Karpas-422 (cell line): ENCODE results near the gene NELL2. TPM values are rescaled to one million over a fixed set of nuclear protein-coding genes. Genes with fewer than 3 reads are reported as not detected.

Experiments used
- DNase-seq: peaks from one replicate; pipeline ENCODE4 v3.0.0-alpha.2; 2015
- H2AFZ ChIP-seq: fragments of 200-600 bp; sonication (generic); 2 replicates; pipeline ENCODE4 v1.6.1; 2014; ENCODE audit warnings: antibody characterized with exemption, low read length, mixed read lengths
- H3K27ac ChIP-seq: fragments of 200-600 bp; sonication (generic); 2 replicates; pipeline ENCODE4 v1.5.1; 2014; ENCODE audit warnings: mild to moderate bottlenecking, low read length, moderate library complexity
- H3K27me3 ChIP-seq: fragments of 200-600 bp; sonication (generic); 2 replicates; pipeline ENCODE4 v1.6.1; 2014; ENCODE audit warnings: low read length, mixed read lengths
- H3K36me3 ChIP-seq: fragments of 200-600 bp; sonication (generic); 2 replicates; pipeline ENCODE4 v1.6.1; 2014; ENCODE audit warnings: low read length, mixed read lengths; ENCODE audit not compliant: insufficient read depth
- H3K4me1 ChIP-seq: fragments of 200-600 bp; sonication (generic); 2 replicates; pipeline ENCODE4 v1.6.1; 2014; ENCODE audit warnings: mild to moderate bottlenecking, low read length, mixed read lengths
- H3K4me2 ChIP-seq: fragments of 200-600 bp; sonication (generic); 2 replicates; pipeline ENCODE4 v1.6.1; 2014; ENCODE audit warnings: low read length, low read depth, mild to moderate bottlenecking; ENCODE audit not compliant: poor library complexity, severe bottlenecking
- H3K4me3 ChIP-seq: fragments of 200-600 bp; sonication (generic); 2 replicates; pipeline ENCODE4 v1.5.1; 2014; ENCODE audit warnings: mild to moderate bottlenecking, antibody characterized with exemption, low read length, mixed read lengths
- H3K79me2 ChIP-seq: fragments of 200-600 bp; sonication (generic); 2 replicates; pipeline ENCODE4 v1.6.1; 2014; ENCODE audit warnings: mild to moderate bottlenecking, low read length, mixed read lengths
- H3K9ac ChIP-seq: fragments of 200-600 bp; sonication (generic); 2 replicates; pipeline ENCODE4 v1.6.0; 2014; ENCODE audit warnings: low read length
- H3K9me2 ChIP-seq: fragments of 200-600 bp; sonication (generic), shearing (Covaris generic); replicated peaks from 2 replicates; pipeline ENCODE4 v1.6.0; 2014; ENCODE audit warnings: mild to moderate bottlenecking, low read length, moderate library complexity; ENCODE audit not compliant: insufficient read depth
- H3K9me3 ChIP-seq: fragments of 300-700, 200-600 bp; sonication (generic); 2 replicates; pipeline ENCODE4 v1.6.1; 2014; ENCODE audit warnings: low read length, mixed read lengths
- H4K20me1 ChIP-seq: fragments of 200-600 bp; sonication (generic); 2 replicates; pipeline ENCODE4 v1.6.1; 2014; ENCODE audit warnings: mild to moderate bottlenecking, antibody characterized with exemption, low read length, low read depth; ENCODE audit not compliant: insufficient read depth
- total RNA-seq: library from RNA; depleted of rRNA; stranded (reverse); fragments of >200 nt; shearing (Covaris generic); gene quantifications from 2 replicates; pipeline ENCODE4 v1.2.3, GENCODE V29; 2014; ENCODE audit warnings: low replicate concordance

Gene NELL2
- total RNA-seq, 1 experiment from 2014 or later, result 188 TPM

GRCh38 chr12:44795970-44796369 is 80.1 kb downstream of the NELL2 start:
- Histone ChIP-seq H3K9me3 (no peaks in the 10 kb centered on the region), H3K4me1 (peaks cover 8% of the 10 kb centered on the region), H3K79me2 (peaks cover 54% of the 10 kb centered on the region), H4K20me1 (no peaks in the 10 kb centered on the region), H3K9me2 (no peaks in the 10 kb centered on the region), H3K27ac (no peak overlapping the region), H3K9ac (no peak overlapping the region), H3K4me3 (no peak overlapping the region), H3K27me3 (no peaks in the 10 kb centered on the region), H2AFZ (no peak overlapping the region), H3K4me2 (no peak overlapping the region), H3K36me3 (0 out of 2 replicates have a peak, but pooled peaks cover 5% of the 10 kb centered on the region)
- DNase-seq, result no peak

- 0 out of 2 replicates have a peak, but pooled peaks cover 8% of the 10 kb centered on the region for H3K36me3 ChIP-seq
- H3K9me3 ChIP-seq, result no peaks in the 10 kb centered on the region
- H3K9ac ChIP-seq, result no peak overlapping the region
- H3K4me3 ChIP-seq, result no peak overlapping the region
- H3K27me3 ChIP-seq, result no peaks in the 10 kb centered on the region
- no peaks in the 10 kb centered on the region for H3K4me1 ChIP-seq
- H3K4me2 ChIP-seq, result no peak overlapping the region
- H3K79me2 ChIP-seq, result peaks cover 69% of the 10 kb centered on the region
- H4K20me1 ChIP-seq, result no peaks in the 10 kb centered on the region
- no peak overlapping the region for H2AFZ ChIP-seq
- DNase-seq, result no peak
- no peak overlapping the region for H3K27ac ChIP-seq
- no peaks in the 10 kb centered on the region for H3K9me2 ChIP-seq
Measured at GRCh38 chr12:44788731-44789130, 87.4 kb downstream of the NELL2 start.

GRCh38 chr12:44780221-44780790 is 95.8 kb downstream of the NELL2 start:
- Histone ChIP-seq H3K9me2 (no peaks in the 10 kb centered on the region), H3K27me3 (no peaks in the 10 kb centered on the region), H4K20me1 (no peaks in the 10 kb centered on the region), H3K36me3 (peaks cover 29% of the 10 kb centered on the region), H3K4me2 (no peak overlapping the region), H3K4me1 (peaks cover 8% of the 10 kb centered on the region; the same call in 1 of the 2 replicates), H2AFZ (no peak overlapping the region), H3K9ac (no peak overlapping the region), H3K27ac (no peak overlapping the region), H3K79me2 (peaks cover 53% of the 10 kb centered on the region), H3K9me3 (no peaks in the 10 kb centered on the region; the same call in 1 of the 2 replicates), H3K4me3 (no peak overlapping the region)
- DNase-seq, result no peak

GRCh38 chr12:44779766-44780165 is 96.3 kb downstream of the NELL2 start:
- no peak overlapping the region for H3K27ac ChIP-seq
- peaks cover 8% of the 10 kb centered on the region; the same call in 1 of the 2 replicates for H3K4me1 ChIP-seq

GRCh38 chr12:44778863-44779262 is 97.3 kb downstream of the NELL2 start:
- peaks cover 40% of the 10 kb centered on the region for H3K36me3 ChIP-seq
- no peak overlapping the region for H3K9ac ChIP-seq
- no peak overlapping the region for H3K4me3 ChIP-seq
- H2AFZ ChIP-seq, result no peak overlapping the region
- no peaks in the 10 kb centered on the region for H3K9me2 ChIP-seq
- H4K20me1 ChIP-seq, result no peaks in the 10 kb centered on the region
- H3K79me2 ChIP-seq, result peaks cover 44% of the 10 kb centered on the region
- no peak overlapping the region for H3K27ac ChIP-seq
- no peak for DNase-seq
- H3K9me3 ChIP-seq, result no peaks in the 10 kb centered on the region; the same call in 1 of the 2 replicates
- no peaks in the 10 kb centered on the region for H3K27me3 ChIP-seq
- H3K4me2 ChIP-seq, result no peak overlapping the region
- H3K4me1 ChIP-seq, result peaks cover 8% of the 10 kb centered on the region; the same call in 1 of the 2 replicates

More at GRCh38 chr12:44779766-44780165, 96.3 kb downstream of the NELL2 start:
- peaks cover 34% of the 10 kb centered on the region for H3K36me3 ChIP-seq
- no peak overlapping the region for H2AFZ ChIP-seq
- no peaks in the 10 kb centered on the region for H3K27me3 ChIP-seq
- no peaks in the 10 kb centered on the region for H4K20me1 ChIP-seq
- H3K4me3 ChIP-seq, result no peak overlapping the region
- no peaks in the 10 kb centered on the region; the same call in 1 of the 2 replicates for H3K9me3 ChIP-seq
- no peak overlapping the region for H3K4me2 ChIP-seq
- no peaks in the 10 kb centered on the region for H3K9me2 ChIP-seq
- H3K79me2 ChIP-seq, result peaks cover 49% of the 10 kb centered on the region
- H3K9ac ChIP-seq, result no peak overlapping the region
- no peak for DNase-seq

- H3K27me3 ChIP-seq, result no peaks in the 10 kb centered on the region
- no peaks in the 10 kb centered on the region; the same call in 1 of the 2 replicates for H3K9me3 ChIP-seq
- H3K9ac ChIP-seq, result no peak overlapping the region
- peaks cover 28% of the 10 kb centered on the region for H3K79me2 ChIP-seq
- H3K4me1 ChIP-seq, result peaks cover 10% of the 10 kb centered on the region; the same call in 1 of the 2 replicates
- no peak overlapping the region for H3K4me2 ChIP-seq
- H2AFZ ChIP-seq, result no peak overlapping the region
- DNase-seq, result no peak
- no peaks in the 10 kb centered on the region for H4K20me1 ChIP-seq
- H3K36me3 ChIP-seq, result peaks cover 40% of the 10 kb centered on the region
- H3K27ac ChIP-seq, result no peak overlapping the region
- H3K9me2 ChIP-seq, result no peaks in the 10 kb centered on the region
- H3K4me3 ChIP-seq, result no peak overlapping the region
Measured at GRCh38 chr12:44777044-44777443, 99.1 kb downstream of the NELL2 start.

- no peaks in the 10 kb centered on the region for H3K27me3 ChIP-seq
- DNase-seq, result no peak
Measured at GRCh38 chr12:44775901-44776300, 100.2 kb downstream of the NELL2 start.

GRCh38 chr12:44774815-44775411 is 101.2 kb downstream of the NELL2 start:
- peaks cover 33% of the 10 kb centered on the region for H3K36me3 ChIP-seq
- H4K20me1 ChIP-seq, result no peaks in the 10 kb centered on the region
- H3K27ac ChIP-seq, result no peak overlapping the region
- peaks cover 7% of the 10 kb centered on the region; the same call in 1 of the 2 replicates for H3K79me2 ChIP-seq
- H3K27me3 ChIP-seq, result no peaks in the 10 kb centered on the region
- H2AFZ ChIP-seq, result no peak overlapping the region
- peak; percentile 77 for DNase-seq
- H3K4me3 ChIP-seq, result no peak overlapping the region
- no peak overlapping the region for H3K4me2 ChIP-seq
- no peaks in the 10 kb centered on the region for H3K9me3 ChIP-seq
- H3K9me2 ChIP-seq, result no peaks in the 10 kb centered on the region
- H3K9ac ChIP-seq, result no peak overlapping the region
- peaks cover 10% of the 10 kb centered on the region; the same call in 1 of the 2 replicates for H3K4me1 ChIP-seq

More at GRCh38 chr12:44775901-44776300, 100.2 kb downstream of the NELL2 start:
- Histone ChIP-seq H3K36me3 (peaks cover 37% of the 10 kb centered on the region), H3K9ac (no peak overlapping the region), H3K9me3 (no peaks in the 10 kb centered on the region; the same call in 1 of the 2 replicates), H3K9me2 (no peaks in the 10 kb centered on the region), H3K27ac (no peak overlapping the region), H3K79me2 (peaks cover 16% of the 10 kb centered on the region), H4K20me1 (no peaks in the 10 kb centered on the region), H3K4me1 (peaks cover 10% of the 10 kb centered on the region; the same call in 1 of the 2 replicates), H3K4me2 (no peak overlapping the region), H3K4me3 (no peak overlapping the region), H2AFZ (no peak overlapping the region)
